Parathyroid adenoma (tissue), 2 donors: ENCODE data around the gene UNC80.

Experiments used
- H2AFZ ChIP-seq: fragments of 300-600 bp; sonication (generic); one replicate; pipeline ENCODE4 v1.7.0; 2017; ENCODE audit warnings: antibody characterized with exemption, mild to moderate bottlenecking
- H3K27ac ChIP-seq: fragments of 300-600 bp; sonication (generic); one replicate; pipeline ENCODE4 v1.7.0; 2017
- H3K27me3 ChIP-seq: fragments of 300-600 bp; sonication (generic); one replicate; pipeline ENCODE4 v1.7.0; 2017; ENCODE audit warnings: low read length; ENCODE audit not compliant: control insufficient read depth, insufficient read depth
- H3K36me3 ChIP-seq: fragments of 300-600 bp; sonication (generic); one replicate; pipeline ENCODE4 v1.7.0; 2017; ENCODE audit warnings: low read length; ENCODE audit not compliant: control insufficient read depth, insufficient read depth
- H3K4me1 ChIP-seq: fragments of 300-600 bp; sonication (generic); one replicate; pipeline ENCODE4 v1.7.0; 2017; ENCODE audit warnings: control low read depth
- H3K4me2 ChIP-seq: fragments of 300-600 bp; sonication (generic); one replicate; pipeline ENCODE4 v1.7.0; 2017; ENCODE audit warnings: low read length
- H3K4me3 ChIP-seq: fragments of 300-600 bp; sonication (generic); one replicate; pipeline ENCODE4 v1.7.0; 2017; ENCODE audit warnings: low read depth, low read length
- H3K79me2 ChIP-seq: fragments of 300-600 bp; sonication (generic); one replicate; pipeline ENCODE4 v1.7.0; 2017; ENCODE audit warnings: control low read depth
- H3K9ac ChIP-seq: fragments of 300-600 bp; sonication (generic); one replicate; pipeline ENCODE4 v1.7.0; 2017; ENCODE audit warnings: mild to moderate bottlenecking
- H3K9me3 ChIP-seq: fragments of 300-600 bp; sonication (generic); one replicate; pipeline ENCODE4 v1.7.0; 2017; ENCODE audit warnings: low read length; ENCODE audit not compliant: control insufficient read depth
- TF ChIP-seq, protein P1 (sequence below): fragments of 300-600 bp; sonication (generic); IDR thresholded peaks from one replicate; pipeline ENCODE4 v1.7.0; 2017; ENCODE audit warnings: antibody characterized with exemption, mild to moderate bottlenecking
- donor health status: primary hyperparathyroidism.

UNC80 gene

GRCh38 chr2:209805351-209805750 lies 33.7 kb downstream of the UNC80 start:
- Histone ChIP-seq H3K36me3 (no peaks in the 10 kb centered on the region), H2AFZ (no peak overlapping the region), H3K9ac (no peak overlapping the region), H3K4me3 (no peak overlapping the region), H3K9me3 (no peaks in the 10 kb centered on the region), H3K4me1 (peaks cover 4% of the 10 kb centered on the region), H3K79me2 (no peaks in the 10 kb centered on the region), H3K27me3 (no peaks in the 10 kb centered on the region), H3K27ac (no peak overlapping the region), H3K4me2 (no peak overlapping the region)
- TF ChIP-seq, protein P1, sequence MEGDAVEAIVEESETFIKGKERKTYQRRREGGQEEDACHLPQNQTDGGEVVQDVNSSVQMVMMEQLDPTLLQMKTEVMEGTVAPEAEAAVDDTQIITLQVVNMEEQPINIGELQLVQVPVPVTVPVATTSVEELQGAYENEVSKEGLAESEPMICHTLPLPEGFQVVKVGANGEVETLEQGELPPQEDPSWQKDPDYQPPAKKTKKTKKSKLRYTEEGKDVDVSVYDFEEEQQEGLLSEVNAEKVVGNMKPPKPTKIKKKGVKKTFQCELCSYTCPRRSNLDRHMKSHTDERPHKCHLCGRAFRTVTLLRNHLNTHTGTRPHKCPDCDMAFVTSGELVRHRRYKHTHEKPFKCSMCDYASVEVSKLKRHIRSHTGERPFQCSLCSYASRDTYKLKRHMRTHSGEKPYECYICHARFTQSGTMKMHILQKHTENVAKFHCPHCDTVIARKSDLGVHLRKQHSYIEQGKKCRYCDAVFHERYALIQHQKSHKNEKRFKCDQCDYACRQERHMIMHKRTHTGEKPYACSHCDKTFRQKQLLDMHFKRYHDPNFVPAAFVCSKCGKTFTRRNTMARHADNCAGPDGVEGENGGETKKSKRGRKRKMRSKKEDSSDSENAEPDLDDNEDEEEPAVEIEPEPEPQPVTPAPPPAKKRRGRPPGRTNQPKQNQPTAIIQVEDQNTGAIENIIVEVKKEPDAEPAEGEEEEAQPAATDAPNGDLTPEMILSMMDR = no peak

GRCh38 chr2:209806318-209806717 lies 34.7 kb downstream of the UNC80 start:
- TF ChIP-seq, protein P1 = no peak
- H2AFZ ChIP-seq = no peak overlapping the region
- H3K79me2 ChIP-seq = no peaks in the 10 kb centered on the region
- no peak overlapping the region for H3K27ac ChIP-seq
- H3K36me3 ChIP-seq = no peaks in the 10 kb centered on the region
- H3K9ac ChIP-seq = no peak overlapping the region
- H3K9me3 ChIP-seq = no peaks in the 10 kb centered on the region
- no peak overlapping the region for H3K4me3 ChIP-seq
- H3K4me1 ChIP-seq = peaks cover 4% of the 10 kb centered on the region
- no peaks in the 10 kb centered on the region for H3K27me3 ChIP-seq
- H3K4me2 ChIP-seq = no peak overlapping the region

- no peaks in the 10 kb centered on the region for H3K27me3 ChIP-seq
- no peak overlapping the region for H3K27ac ChIP-seq
- TF ChIP-seq, protein P1 = no peak
- H2AFZ ChIP-seq = no peak overlapping the region
- H3K4me2 ChIP-seq = no peak overlapping the region
- H3K4me3 ChIP-seq = no peak overlapping the region
- H3K79me2 ChIP-seq = no peaks in the 10 kb centered on the region
- H3K9ac ChIP-seq = no peak overlapping the region
- H3K4me1 ChIP-seq = no peaks in the 10 kb centered on the region
- H3K9me3 ChIP-seq = no peaks in the 10 kb centered on the region
- no peaks in the 10 kb centered on the region for H3K36me3 ChIP-seq
Measured at GRCh38 chr2:209808521-209808920, 36.9 kb downstream of the UNC80 start.

GRCh38 chr2:209809256-209809655 lies 37.6 kb downstream of the UNC80 start:
- Histone ChIP-seq H3K79me2 (no peaks in the 10 kb centered on the region), H3K4me2 (no peak overlapping the region), H3K4me1 (no peaks in the 10 kb centered on the region), H2AFZ (no peak overlapping the region), H3K9ac (no peak overlapping the region), H3K36me3 (no peaks in the 10 kb centered on the region), H3K9me3 (no peaks in the 10 kb centered on the region), H3K4me3 (no peak overlapping the region), H3K27me3 (no peaks in the 10 kb centered on the region), H3K27ac (no peak overlapping the region)
- TF ChIP-seq, protein P1 = no peak

DNA sequence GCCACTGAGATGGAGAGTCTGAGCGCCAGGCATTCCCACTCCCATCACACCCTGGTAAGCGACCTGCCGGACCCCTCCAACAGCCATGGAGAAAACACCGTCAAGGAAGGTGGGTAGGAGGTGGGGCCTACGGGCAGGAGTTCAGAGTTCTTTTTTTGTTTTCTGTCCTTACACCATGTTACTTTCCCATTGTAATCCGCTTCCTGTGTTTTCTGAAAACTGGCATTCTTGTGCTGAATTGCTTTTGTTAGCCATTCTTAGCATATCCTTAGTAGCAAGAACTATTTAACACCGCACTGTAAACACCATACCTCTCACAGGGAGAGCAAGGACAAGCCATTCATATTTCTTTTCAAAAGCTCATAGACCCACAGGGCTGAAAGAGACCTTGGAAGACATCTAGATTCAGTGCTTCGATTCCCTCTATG lies 46.2 kb downstream of the UNC80 start:
- no peak overlapping the region for H3K4me2 ChIP-seq
- no peak overlapping the region for H2AFZ ChIP-seq
- H3K36me3 ChIP-seq = no peaks in the 10 kb centered on the region
- H3K9me3 ChIP-seq = no peaks in the 10 kb centered on the region
- H3K79me2 ChIP-seq = no peaks in the 10 kb centered on the region
- no peak overlapping the region for H3K27ac ChIP-seq
- no peaks in the 10 kb centered on the region for H3K4me1 ChIP-seq
- H3K27me3 ChIP-seq = no peaks in the 10 kb centered on the region
- H3K4me3 ChIP-seq = no peak overlapping the region
- no peak overlapping the region for H3K9ac ChIP-seq
- TF ChIP-seq, protein P1 = no peak
